GM12878 (cell line): Measurements from ENCODE around the gene SHLD3. TPM values are rescaled to one million over a fixed set of nuclear protein-coding genes. Genes with fewer than 3 reads are reported as not detected.

ENCODE experiments used
- ATAC-seq: fragments of 200-7000 bp; cut with Tn5 transposase; 3 replicates; pipeline ENCODE4 v1.9.1; 2020; ENCODE audit warnings: mild to moderate bottlenecking, moderate library complexity
- BruUV-seq: library from RNA; stranded (reverse); fragments of 400-500 nt; replicated peaks from 2 replicates; lab custom pipeline; 2021; lab: Mats Ljungman, UMichigan
- CTCF ChIA-PET: fragments of 300-600 bp; sonication (Branson Sonifier 250); formaldehyde crosslinking; extraction: SDS; loops from one replicate; lab custom pipeline; 2021; ENCODE audit warnings: inconsistent platforms; lab: Yijun Ruan, JAX
- POLR2A ChIA-PET: fragments of 350-600 bp; formaldehyde crosslinking; extraction: SDS; loops from one replicate; lab custom pipeline; 2021; ENCODE audit warnings: inconsistent platforms; lab: Charles Lee
- RAD21 ChIA-PET: fragments of 300-600 bp; sonication (Branson Sonifier 250); formaldehyde crosslinking; loops from one replicate; lab custom pipeline; 2023; ENCODE audit warnings: antibody characterized with exemption; ENCODE audit not compliant: unreplicated experiment; lab: Charles Lee
- SMC1A ChIA-PET: fragments of 300-600 bp; sonication (Branson Sonifier 250); formaldehyde crosslinking; loops from one replicate; lab custom pipeline; 2023; ENCODE audit not compliant: unreplicated experiment, uncharacterized antibody; lab: Charles Lee
- DNase-seq: peaks from one replicate; pipeline ENCODE4 v3.0.0-alpha.2; 2011; ENCODE audit warnings: low read depth, low spot score
- FAIRE-seq: peaks from 3 replicates; lab custom pipeline; 2011; peaks lifted over from hg19 to GRCh38; lab: Jason Lieb, UNC
- H2AFZ ChIP-seq: 2 replicates; pipeline ENCODE4 v1.6.0; 2011; ENCODE audit warnings: low read depth, low read length, control low read depth; ENCODE audit not compliant: control insufficient read depth
- H3K27ac ChIP-seq: 2 replicates; pipeline ENCODE4 v1.5.1; 2011; ENCODE audit warnings: control low read depth; ENCODE audit not compliant: control insufficient read depth, insufficient read depth
- H3K27me3 ChIP-seq, 2 experiments: replicated peaks in 1 of 2; 2 replicates each; pipeline versions ENCODE4 v1.6.0 to v1.6.1; 2011; ENCODE audit warnings: low read length in 1 of 2; ENCODE audit not compliant: control insufficient read depth in 2 of 2, insufficient read depth in 2 of 2
- H3K36me3 ChIP-seq, 2 experiments: 2 replicates each; pipeline ENCODE4 v1.5.1; 2011; ENCODE audit warnings: low read length in 1 of 2; ENCODE audit not compliant: control insufficient read depth in 2 of 2, insufficient read depth in 2 of 2
- H3K4me1 ChIP-seq: 2 replicates; pipeline ENCODE4 v1.6.1; 2011; ENCODE audit warnings: mild to moderate bottlenecking, low read length, moderate library complexity, mixed read lengths; ENCODE audit not compliant: control insufficient read depth, insufficient read depth
- H3K4me2 ChIP-seq: 2 replicates; pipeline ENCODE4 v1.6.0; 2011; ENCODE audit warnings: control low read depth; ENCODE audit not compliant: control insufficient read depth, insufficient read depth
- H3K4me3 ChIP-seq: fragments of 200-600 bp; sonication (generic); 2 replicates; pipeline ENCODE4 v1.5.1; 2016
- H3K79me2 ChIP-seq: 2 replicates; pipeline ENCODE4 v1.6.0; 2011; ENCODE audit warnings: low read length; ENCODE audit not compliant: control insufficient read depth, insufficient read depth
- H3K9ac ChIP-seq: 2 replicates; pipeline ENCODE4 v1.8.0; 2011; ENCODE audit warnings: low read length, control low read depth, mixed read lengths; ENCODE audit not compliant: control insufficient read depth, insufficient read depth
- H3K9me3 ChIP-seq: replicated peaks from 3 replicates; pipeline ENCODE4 v1.5.1; 2011; ENCODE audit warnings: mild to moderate bottlenecking, low read length; ENCODE audit not compliant: control insufficient read depth, insufficient read depth
- H4K20me1 ChIP-seq: 2 replicates; pipeline ENCODE4 v1.6.0; 2011; ENCODE audit not compliant: control insufficient read depth, insufficient read depth
- EP300 ChIP-seq, 2 experiments: fragments of 150-350 bp in 1 of 2; IDR thresholded peaks; 2 replicates each; pipeline ENCODE4 v1.6.1; 2011 to 2012; ENCODE audit warnings: low read depth in 2 of 2, low read length in 2 of 2, borderline replicate concordance in 1 of 2, improper control_type of control experiment in 1 of 2, inconsistent platforms in 1 of 2; ENCODE audit not compliant: control insufficient read depth in 1 of 2
- GATAD2B ChIP-seq: fragments of 450-650 bp; conservative IDR thresholded peaks from 2 replicates; pipeline ENCODE4 v1.6.1; 2017; ENCODE audit warnings: low read depth, mild to moderate bottlenecking, moderate library complexity
- IRF4 ChIP-seq: IDR thresholded peaks from 2 replicates; pipeline ENCODE4 v1.6.1; 2011; ENCODE audit warnings: low read depth, low read length
- MXI1 ChIP-seq: fragments of 150-350 bp; IDR thresholded peaks from 2 replicates; pipeline ENCODE4 v1.6.1; 2011; ENCODE audit warnings: low read depth, mild to moderate bottlenecking, inconsistent platforms, low read length, improper control_type of control experiment
- RAD21 ChIP-seq: IDR thresholded peaks from 2 replicates; pipeline ENCODE4 v1.6.1; 2011; ENCODE audit warnings: mild to moderate bottlenecking, low read depth, low read length, moderate library complexity; ENCODE audit not compliant: insufficient read depth
- SIX5 ChIP-seq: IDR thresholded peaks from 2 replicates; pipeline ENCODE4 v1.6.1; 2011; ENCODE audit warnings: mild to moderate bottlenecking, low read depth, low read length, moderate library complexity; ENCODE audit not compliant: severe bottlenecking
- SMARCA5 ChIP-seq: fragments of 450-650 bp; IDR thresholded peaks from 2 replicates; pipeline ENCODE4 v1.6.1; 2017; ENCODE audit warnings: mild to moderate bottlenecking
- WGBS: methylation state at CpG from one replicate; pipeline ENCODE4 v1.1.6; 2016; ENCODE audit warnings: low lambda C conversion rate; ENCODE audit not compliant: insufficient replicate concordance, insufficient coverage; ENCODE audit errors: missing lambda C conversion rate; 5-methylcytosine and 5-hydroxymethylcytosine counted together
- in situ Hi-C: fragments of 300-500 bp; cut with MboI; formaldehyde crosslinking; loops from 9 replicates; pipeline ENCODE4 v1.14.3; 2018; ENCODE audit warnings: mixed read lengths
- intact Hi-C: fragments of 100-400 bp; cut with micrococcal nuclease; formaldehyde crosslinking; loops from one replicate; pipeline ENCODE4 v1.14.2; 2022; ENCODE audit not compliant: unreplicated experiment
- polyA plus RNA-seq, 11 experiments: library from polyadenylated mRNA; depleted of rRNA in 4 of 11; unstranded in 6 of 11; stranded (reverse) in 5 of 11; fragments of >200 nt; fragmentation: Nextera tagmentation in 4 of 11; fragmentation: Illumina TruSeq in 1 of 11; extraction: Ambion mirVana in 4 of 11; extraction: Trizol in 1 of 11; gene quantifications; 1 replicate in 1 of 11; 2 replicates in 10 of 11; pipeline versions ENCODE4 v1.2.1 to v1.2.3, GENCODE V29; 2011 to 2016; ENCODE audit warnings: inconsistent platforms in 2 of 11, missing spikeins in 2 of 11, low read depth in 1 of 11
- total RNA-seq, 4 experiments: library from RNA; depleted of rRNA in 3 of 4; stranded (reverse); fragments of >200 nt in 3 of 4; fragmentation: Illumina TruSeq in 1 of 4; extraction: Trizol in 1 of 4; gene quantifications; 2 replicates each; pipeline versions ENCODE4 v1.2.1 to v1.2.3, GENCODE V29; 2013 to 2021
- TF ChIP-seq, protein P1 (sequence below): fragments of 450-650 bp; IDR thresholded peaks from 2 replicates; pipeline ENCODE4 v1.6.1; 2017; ENCODE audit warnings: mild to moderate bottlenecking, low read depth, inconsistent platforms; ENCODE audit not compliant: poor library complexity, severe bottlenecking
- TF ChIP-seq, protein P2 (sequence below): fragments of 150-350 bp; IDR thresholded peaks from 2 replicates; pipeline ENCODE4 v1.6.1; 2014; ENCODE audit warnings: mild to moderate bottlenecking, low read depth, low read length
- TF ChIP-seq, protein P3 (sequence below): fragments of 450-650 bp; IDR thresholded peaks from 2 replicates; pipeline ENCODE4 v1.6.1; 2017; ENCODE audit warnings: low read depth, mild to moderate bottlenecking, moderate library complexity

The SHLD3 gene
- total and polyA plus RNA-seq, 10 of the 15 experiments (the other 5 are each of a cell fraction or from before 2014, with no cell fraction given) = 3.1 to 9.2 (median 5.7) TPM

DNA sequence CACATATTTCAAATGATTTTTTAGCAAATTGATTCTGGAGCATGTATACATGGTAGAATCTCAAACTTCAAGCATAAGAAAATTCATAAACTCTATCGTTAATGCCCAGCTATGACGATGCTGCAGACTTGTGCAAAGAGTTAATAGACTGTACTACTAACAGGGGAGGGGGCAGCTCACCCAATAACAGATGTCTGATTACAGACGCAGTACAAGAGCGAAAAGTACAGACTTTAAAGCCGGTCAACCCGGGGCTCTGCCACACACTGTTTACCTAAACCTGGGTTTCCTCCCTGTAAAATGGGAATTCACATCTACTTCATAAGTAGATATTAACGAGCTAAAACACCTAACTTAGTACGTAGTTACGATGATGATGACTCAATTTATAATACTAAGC is 1.3 kb upstream of the SHLD3 start:
- peak overlapping the region; percentile 83 for H3K27ac ChIP-seq
- H3K9me3 ChIP-seq = no peaks in the 10 kb centered on the region
- no peaks in the 10 kb centered on the region for H3K4me1 ChIP-seq
- ATAC-seq (no peak), DNase-seq (no peak), FAIRE-seq (no peak)
- 13% methylated on average over 9 of the region's 9 CpGs for WGBS
- H2AFZ ChIP-seq = peak overlapping the region; percentile 94; the same call in 1 of the 2 replicates
- H3K27me3 ChIP-seq = no peaks in the 10 kb centered on the region
- in situ Hi-C loops = no loop called here
- peaks cover 51% of the 10 kb centered on the region for H3K79me2 ChIP-seq
- H3K4me3 ChIP-seq = peak overlapping the region; percentile 88
- no peaks in the 10 kb centered on the region for H4K20me1 ChIP-seq
- ChIA-PET POLR2A (interaction anchor here (1.2 kb wide), 1 partner anchor 304 kb away, joined by 3 read pairs; no protein-coding TSS in a partner anchor), SMC1A (interaction anchor here (0.6 to 1.2 kb wide), 8 partner anchors 8 to 439 kb away, joined by 3 to 7 read pairs (median 3); partner anchors contain the start of gene ADAMTS6), RAD21 (interaction anchor here (0.5 to 1.4 kb wide), 4 partner anchors 61 to 530 kb away, joined by 3 to 9 read pairs (median 4); partner anchors contain the start of gene CENPK), CTCF (interaction anchor here (0.9 kb wide), 1 partner anchor 16 kb away, joined by 3 read pairs; no protein-coding TSS in a partner anchor)
- peak overlapping the region; percentile 91 for H3K9ac ChIP-seq
- H3K4me2 ChIP-seq = peak overlapping the region; percentile 95
- no TSS peak for BruUV-seq
- intact Hi-C loops = no loop called here
- no peaks in the 10 kb centered on the region for H3K36me3 ChIP-seq
- no peak for TF ChIP-seq IRF4
- TF ChIP-seq, protein P1, sequence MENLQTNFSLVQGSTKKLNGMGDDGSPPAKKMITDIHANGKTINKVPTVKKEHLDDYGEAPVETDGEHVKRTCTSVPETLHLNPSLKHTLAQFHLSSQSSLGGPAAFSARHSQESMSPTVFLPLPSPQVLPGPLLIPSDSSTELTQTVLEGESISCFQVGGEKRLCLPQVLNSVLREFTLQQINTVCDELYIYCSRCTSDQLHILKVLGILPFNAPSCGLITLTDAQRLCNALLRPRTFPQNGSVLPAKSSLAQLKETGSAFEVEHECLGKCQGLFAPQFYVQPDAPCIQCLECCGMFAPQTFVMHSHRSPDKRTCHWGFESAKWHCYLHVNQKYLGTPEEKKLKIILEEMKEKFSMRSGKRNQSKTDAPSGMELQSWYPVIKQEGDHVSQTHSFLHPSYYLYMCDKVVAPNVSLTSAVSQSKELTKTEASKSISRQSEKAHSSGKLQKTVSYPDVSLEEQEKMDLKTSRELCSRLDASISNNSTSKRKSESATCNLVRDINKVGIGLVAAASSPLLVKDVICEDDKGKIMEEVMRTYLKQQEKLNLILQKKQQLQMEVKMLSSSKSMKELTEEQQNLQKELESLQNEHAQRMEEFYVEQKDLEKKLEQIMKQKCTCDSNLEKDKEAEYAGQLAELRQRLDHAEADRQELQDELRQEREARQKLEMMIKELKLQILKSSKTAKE = no peak
- TF ChIP-seq EP300 (IDR thresholded peaks at IDR 0.05; ENCODE audit: borderline replicate concordance in 1 of 2, control insufficient read depth in 1 of 2, low read depth in 2 of 2, low read length in 2 of 2) = no peak
- TF ChIP-seq, protein P2, sequence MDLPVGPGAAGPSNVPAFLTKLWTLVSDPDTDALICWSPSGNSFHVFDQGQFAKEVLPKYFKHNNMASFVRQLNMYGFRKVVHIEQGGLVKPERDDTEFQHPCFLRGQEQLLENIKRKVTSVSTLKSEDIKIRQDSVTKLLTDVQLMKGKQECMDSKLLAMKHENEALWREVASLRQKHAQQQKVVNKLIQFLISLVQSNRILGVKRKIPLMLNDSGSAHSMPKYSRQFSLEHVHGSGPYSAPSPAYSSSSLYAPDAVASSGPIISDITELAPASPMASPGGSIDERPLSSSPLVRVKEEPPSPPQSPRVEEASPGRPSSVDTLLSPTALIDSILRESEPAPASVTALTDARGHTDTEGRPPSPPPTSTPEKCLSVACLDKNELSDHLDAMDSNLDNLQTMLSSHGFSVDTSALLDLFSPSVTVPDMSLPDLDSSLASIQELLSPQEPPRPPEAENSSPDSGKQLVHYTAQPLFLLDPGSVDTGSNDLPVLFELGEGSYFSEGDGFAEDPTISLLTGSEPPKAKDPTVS = no peak
- TF ChIP-seq MXI1 = no peak
- no peak for TF ChIP-seq GATAD2B
- TF ChIP-seq SMARCA5 = no peak
- TF ChIP-seq, protein P3, sequence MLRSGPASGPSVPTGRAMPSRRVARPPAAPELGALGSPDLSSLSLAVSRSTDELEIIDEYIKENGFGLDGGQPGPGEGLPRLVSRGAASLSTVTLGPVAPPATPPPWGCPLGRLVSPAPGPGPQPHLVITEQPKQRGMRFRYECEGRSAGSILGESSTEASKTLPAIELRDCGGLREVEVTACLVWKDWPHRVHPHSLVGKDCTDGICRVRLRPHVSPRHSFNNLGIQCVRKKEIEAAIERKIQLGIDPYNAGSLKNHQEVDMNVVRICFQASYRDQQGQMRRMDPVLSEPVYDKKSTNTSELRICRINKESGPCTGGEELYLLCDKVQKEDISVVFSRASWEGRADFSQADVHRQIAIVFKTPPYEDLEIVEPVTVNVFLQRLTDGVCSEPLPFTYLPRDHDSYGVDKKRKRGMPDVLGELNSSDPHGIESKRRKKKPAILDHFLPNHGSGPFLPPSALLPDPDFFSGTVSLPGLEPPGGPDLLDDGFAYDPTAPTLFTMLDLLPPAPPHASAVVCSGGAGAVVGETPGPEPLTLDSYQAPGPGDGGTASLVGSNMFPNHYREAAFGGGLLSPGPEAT = no peak
- no peak for TF ChIP-seq RAD21
- TF ChIP-seq SIX5 = no peak
